ENCODE results near the gene TBC1D22A. TPM values are rescaled to one million over a fixed set of nuclear protein-coding genes. Genes with fewer than 3 reads are reported as not detected.
A peak's percentile ranks its signal among the peaks of the same experiment; 100 is the strongest.

Gene TBC1D22A
- total and polyA plus RNA-seq, 4 experiments from 2014 or later, result 20.6 to 49.2 (median 36.7) TPM

- POLR2A ChIA-PET (ENCODE audit: partially characterized antibody), result no interaction called here
- H3K27ac Mint-ChIP-seq, result no peak overlapping the region
- CTCF ChIA-PET (ENCODE audit: partially characterized antibody), result interaction anchor here (1.1 to 1.6 kb wide), 3 partner anchors 13 to 368 kb away, joined by 3 to 5 read pairs (median 3); no protein-coding TSS in a partner anchor
- Histone ChIP-seq H3K27ac (ENCODE audit: low read depth, low read length) (no peak overlapping the region), H3K4me3 (ENCODE audit: low read length in 2 of 2) (no peak overlapping the region), H3K27me3 (ENCODE audit: insufficient read depth, low read length) (no peaks in the 10 kb centered on the region), H3K9me3 (ENCODE audit: control insufficient read depth in 1 of 2, low read length in 2 of 2) (no peaks in the 10 kb centered on the region), H3K36me3 (ENCODE audit: insufficient read depth, low read length) (peaks cover 8% of the 10 kb centered on the region), H3K4me1 (ENCODE audit: insufficient read depth, low read length) (no peaks in the 10 kb centered on the region)
- DNase-seq, result no peak
- no peak overlapping the region for H3K4me3 Mint-ChIP-seq
- H3K36me3 Mint-ChIP-seq, result peaks cover 32 to 56% of the 10 kb centered on the region in 2 donors
- no peaks in the 10 kb centered on the region for H3K9me3 Mint-ChIP-seq
- intact Hi-C loops (cut with micrococcal nuclease), result no loop called here
- no peaks in the 10 kb centered on the region for H3K27me3 Mint-ChIP-seq
- H3K4me1 Mint-ChIP-seq, result peaks cover 33 to 51% (median 39%) of the 10 kb centered on the region in 4 donors
Measured at GRCh38 chr22:46846150-46846831, 83.8 kb downstream of the TBC1D22A start.

GRCh38 chr22:46846832-46847355 lies 84.4 kb downstream of the TBC1D22A start:
- CTCF ChIA-PET (ENCODE audit: partially characterized antibody), result no interaction called here

DNA sequence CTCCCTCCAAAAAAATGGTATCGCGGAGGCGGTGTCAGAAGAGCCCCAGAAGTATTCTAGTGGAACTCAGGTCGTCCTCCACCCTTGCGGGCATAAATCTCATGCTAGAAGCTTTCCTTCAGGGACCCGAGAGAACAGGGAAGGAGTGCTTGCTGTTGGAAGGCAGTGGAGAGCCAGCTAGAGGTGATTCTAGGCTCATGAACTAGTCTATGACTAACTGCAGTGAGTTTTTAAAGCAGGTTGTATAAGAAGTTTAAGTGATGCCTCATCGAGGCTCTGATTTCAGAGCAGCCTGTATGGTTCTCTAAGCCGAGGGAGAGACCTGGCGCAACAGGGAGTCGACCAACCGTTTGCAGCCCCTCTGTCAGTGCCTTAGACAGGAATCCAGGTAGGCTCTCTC lies 85.7 kb downstream of the TBC1D22A start:
- Mint-ChIP-seq H3K36me3 (peaks cover 40 to 61% of the 10 kb centered on the region in 2 donors), H3K4me1 (peaks cover 32 to 44% (median 39%) of the 10 kb centered on the region in 4 donors), H3K27ac (peak overlapping the region in 1 of 7 donors; percentile 49), H3K27me3 (no peaks in the 10 kb centered on the region), H3K9me3 (no peaks in the 10 kb centered on the region), H3K4me3 (no peak overlapping the region)
- no peak overlapping the region for H3K4me3 ChIP-seq (ENCODE audit: low read length in 2 of 2)
- intact Hi-C loops (cut with micrococcal nuclease), result no loop called here
- POLR2A ChIA-PET (ENCODE audit: partially characterized antibody), result no interaction called here
- no peaks in the 10 kb centered on the region for H3K9me3 ChIP-seq (ENCODE audit: control insufficient read depth in 1 of 2, low read length in 2 of 2)
- no peak for DNase-seq
- H3K27me3 ChIP-seq (ENCODE audit: insufficient read depth, low read length), result no peaks in the 10 kb centered on the region
- no peak overlapping the region for H3K27ac ChIP-seq (ENCODE audit: low read depth, low read length)
- peaks cover 8% of the 10 kb centered on the region for H3K36me3 ChIP-seq (ENCODE audit: insufficient read depth, low read length)
- H3K4me1 ChIP-seq (ENCODE audit: insufficient read depth, low read length), result no peaks in the 10 kb centered on the region
- CTCF ChIA-PET (ENCODE audit: partially characterized antibody), result no interaction called here

More at GRCh38 chr22:46846832-46847355, 84.4 kb downstream of the TBC1D22A start:
- Mint-ChIP-seq H3K27ac (peak overlapping the region in 2 of 7 donors; percentile 18 to 43), H3K27me3 (no peaks in the 10 kb centered on the region), H3K4me1 (peaks cover 32 to 47% (median 38%) of the 10 kb centered on the region in 4 donors), H3K36me3 (peaks cover 34 to 59% of the 10 kb centered on the region in 2 donors), H3K9me3 (no peaks in the 10 kb centered on the region), H3K4me3 (no peak overlapping the region)
- POLR2A ChIA-PET (ENCODE audit: partially characterized antibody), result no interaction called here
- H3K4me1 ChIP-seq (ENCODE audit: insufficient read depth, low read length), result no peaks in the 10 kb centered on the region
- intact Hi-C loops (cut with micrococcal nuclease), result no loop called here
- no peak for DNase-seq
- no peaks in the 10 kb centered on the region for H3K27me3 ChIP-seq (ENCODE audit: insufficient read depth, low read length)
- no peaks in the 10 kb centered on the region for H3K9me3 ChIP-seq (ENCODE audit: control insufficient read depth in 1 of 2, low read length in 2 of 2)
- no peak overlapping the region for H3K4me3 ChIP-seq (ENCODE audit: low read length in 2 of 2)
- no peak overlapping the region for H3K27ac ChIP-seq (ENCODE audit: low read depth, low read length)
- H3K36me3 ChIP-seq (ENCODE audit: insufficient read depth, low read length), result peaks cover 8% of the 10 kb centered on the region

DNA sequence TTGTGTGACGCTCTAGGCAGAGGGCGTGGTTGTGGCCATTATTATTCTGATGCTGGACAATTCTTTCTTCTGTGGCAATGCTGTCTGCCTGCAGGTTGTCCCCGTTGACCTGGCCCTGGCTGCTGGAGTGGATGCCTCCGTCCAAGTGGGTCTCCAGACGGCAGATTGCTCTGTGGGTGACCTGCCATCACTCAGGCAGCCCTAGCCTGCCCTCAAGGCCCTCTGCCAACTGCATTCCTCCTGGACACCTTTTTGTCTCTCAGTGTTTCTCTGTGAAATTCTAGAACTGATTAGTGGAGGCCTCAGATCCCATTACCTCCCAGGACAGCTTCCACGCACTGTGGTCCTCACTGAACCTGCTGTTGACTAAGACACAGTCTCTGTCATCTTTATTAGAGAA lies 86.7 kb downstream of the TBC1D22A start:
- Mint-ChIP-seq H3K27ac (peak overlapping the region in 4 of 7 donors; percentile 34 to 85 (median 64)), H3K4me1 (peaks cover 28 to 44% (median 40%) of the 10 kb centered on the region in 4 donors), H3K36me3 (peaks cover 48 to 58% of the 10 kb centered on the region in 2 donors), H3K4me3 (no peak overlapping the region), H3K27me3 (no peaks in the 10 kb centered on the region), H3K9me3 (no peaks in the 10 kb centered on the region)
- Histone ChIP-seq H3K27me3 (ENCODE audit: insufficient read depth, low read length) (no peaks in the 10 kb centered on the region), H3K4me3 (ENCODE audit: low read length in 2 of 2) (no peak overlapping the region), H3K9me3 (ENCODE audit: control insufficient read depth in 1 of 2, low read length in 2 of 2) (no peaks in the 10 kb centered on the region), H3K36me3 (ENCODE audit: insufficient read depth, low read length) (peaks cover 8% of the 10 kb centered on the region), H3K27ac (ENCODE audit: low read depth, low read length) (no peak overlapping the region), H3K4me1 (ENCODE audit: insufficient read depth, low read length) (peaks cover 2% of the 10 kb centered on the region)
- POLR2A ChIA-PET (ENCODE audit: partially characterized antibody), result no interaction called here
- DNase-seq, result no peak
- CTCF ChIA-PET (ENCODE audit: partially characterized antibody), result no interaction called here
- intact Hi-C loops (cut with micrococcal nuclease), result no loop called here

- Histone ChIP-seq H3K4me3 (ENCODE audit: low read length in 2 of 2) (no peak overlapping the region), H3K36me3 (ENCODE audit: insufficient read depth, low read length) (peaks cover 8% of the 10 kb centered on the region), H3K27me3 (ENCODE audit: insufficient read depth, low read length) (no peaks in the 10 kb centered on the region), H3K9me3 (ENCODE audit: control insufficient read depth in 1 of 2, low read length in 2 of 2) (no peaks in the 10 kb centered on the region), H3K4me1 (ENCODE audit: insufficient read depth, low read length) (peaks cover 6% of the 10 kb centered on the region), H3K27ac (ENCODE audit: low read depth, low read length) (no peak overlapping the region)
- Mint-ChIP-seq H3K9me3 (no peaks in the 10 kb centered on the region), H3K4me1 (peaks cover 28 to 44% (median 40%) of the 10 kb centered on the region in 4 donors), H3K27ac (peak overlapping the region in 2 of 7 donors; percentile 23 to 81), H3K27me3 (no peaks in the 10 kb centered on the region), H3K4me3 (no peak overlapping the region), H3K36me3 (peaks cover 50 to 58% of the 10 kb centered on the region in 2 donors)
- ChIA-PET CTCF (ENCODE audit: partially characterized antibody) (no interaction called here), POLR2A (ENCODE audit: partially characterized antibody) (no interaction called here)
- intact Hi-C loops (cut with micrococcal nuclease), result no loop called here
- DNase-seq, result no peak
Measured at GRCh38 chr22:46849951-46850350, 87.5 kb downstream of the TBC1D22A start.

GRCh38 chr22:46851311-46851710 lies 88.9 kb downstream of the TBC1D22A start:
- ChIA-PET POLR2A (ENCODE audit: partially characterized antibody) (no interaction called here), CTCF (ENCODE audit: partially characterized antibody) (no interaction called here)
- no peaks in the 10 kb centered on the region for H3K9me3 ChIP-seq (ENCODE audit: control insufficient read depth in 1 of 2, low read length in 2 of 2)
- no peak overlapping the region for H3K4me3 ChIP-seq (ENCODE audit: low read length in 2 of 2)
- intact Hi-C loops (cut with micrococcal nuclease), result no loop called here
- Mint-ChIP-seq H3K9me3 (no peaks in the 10 kb centered on the region), H3K36me3 (peaks cover 54 to 55% of the 10 kb centered on the region in 2 donors), H3K4me3 (no peak overlapping the region), H3K27me3 (no peaks in the 10 kb centered on the region), H3K4me1 (peaks cover 31 to 54% (median 41%) of the 10 kb centered on the region in 4 donors), H3K27ac (no peak overlapping the region)
- H3K27me3 ChIP-seq (ENCODE audit: insufficient read depth, low read length), result no peaks in the 10 kb centered on the region
- H3K36me3 ChIP-seq (ENCODE audit: insufficient read depth, low read length), result peaks cover 8% of the 10 kb centered on the region
- no peak overlapping the region for H3K27ac ChIP-seq (ENCODE audit: low read depth, low read length)
- no peak for DNase-seq
- peaks cover 6% of the 10 kb centered on the region for H3K4me1 ChIP-seq (ENCODE audit: insufficient read depth, low read length)

GRCh38 chr22:46851941-46852340 lies 89.5 kb downstream of the TBC1D22A start:
- ChIA-PET POLR2A (ENCODE audit: partially characterized antibody) (no interaction called here), CTCF (ENCODE audit: partially characterized antibody) (no interaction called here)
- no peak overlapping the region for H3K27ac ChIP-seq (ENCODE audit: low read depth, low read length)
- peaks cover 6% of the 10 kb centered on the region for H3K4me1 ChIP-seq (ENCODE audit: insufficient read depth, low read length)
- DNase-seq, result no peak
- H3K9me3 Mint-ChIP-seq, result no peaks in the 10 kb centered on the region
- peaks cover 50 to 54% of the 10 kb centered on the region in 2 donors for H3K36me3 Mint-ChIP-seq
- no peak overlapping the region for H3K4me3 ChIP-seq (ENCODE audit: low read length in 2 of 2)
- H3K9me3 ChIP-seq (ENCODE audit: control insufficient read depth in 1 of 2, low read length in 2 of 2), result no peaks in the 10 kb centered on the region
- peaks cover 30 to 54% (median 42%) of the 10 kb centered on the region in 4 donors for H3K4me1 Mint-ChIP-seq
- intact Hi-C loops (cut with micrococcal nuclease), result no loop called here
- no peaks in the 10 kb centered on the region for H3K27me3 Mint-ChIP-seq
- H3K27me3 ChIP-seq (ENCODE audit: insufficient read depth, low read length), result no peaks in the 10 kb centered on the region
- H3K36me3 ChIP-seq (ENCODE audit: insufficient read depth, low read length), result peaks cover 8% of the 10 kb centered on the region
- H3K4me3 Mint-ChIP-seq, result no peak overlapping the region
- peak overlapping the region in 1 of 7 donors; percentile 45 for H3K27ac Mint-ChIP-seq

All from CD4-positive, alpha-beta memory T cell (primary cell).